GM12873 (cell line): ENCODE measurements around the gene FGF14.

Experiments used
- TF ChIP-seq, protein P1 (sequence below): IDR thresholded peaks from 2 replicates; pipeline ENCODE4 v1.5.1; 2012; ENCODE audit warnings: low read depth, mild to moderate bottlenecking, moderate library complexity, low read length, control low read depth; ENCODE audit not compliant: insufficient read depth; ENCODE audit errors: missing control alignments

FGF14 gene

DNA sequence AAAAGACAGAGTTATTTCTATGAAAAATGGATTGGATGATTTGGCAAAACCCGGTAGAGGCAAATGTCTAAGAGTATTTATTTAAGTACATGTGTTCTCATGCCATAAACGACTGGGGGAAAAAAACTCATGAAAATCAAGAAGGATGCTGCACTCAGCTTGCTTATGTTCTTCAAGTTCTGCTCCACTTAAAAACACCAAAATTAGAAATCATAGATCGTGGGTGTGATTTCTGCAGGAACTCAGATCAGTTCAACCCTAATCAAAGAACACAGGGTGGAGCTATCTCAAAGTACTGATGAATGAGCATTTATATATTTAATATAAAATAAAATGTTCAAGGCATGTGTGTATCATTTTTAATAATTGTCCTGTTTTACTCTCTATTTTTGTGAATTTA, 103.8 kb downstream of the FGF14 start:
- TF ChIP-seq, protein P1, sequence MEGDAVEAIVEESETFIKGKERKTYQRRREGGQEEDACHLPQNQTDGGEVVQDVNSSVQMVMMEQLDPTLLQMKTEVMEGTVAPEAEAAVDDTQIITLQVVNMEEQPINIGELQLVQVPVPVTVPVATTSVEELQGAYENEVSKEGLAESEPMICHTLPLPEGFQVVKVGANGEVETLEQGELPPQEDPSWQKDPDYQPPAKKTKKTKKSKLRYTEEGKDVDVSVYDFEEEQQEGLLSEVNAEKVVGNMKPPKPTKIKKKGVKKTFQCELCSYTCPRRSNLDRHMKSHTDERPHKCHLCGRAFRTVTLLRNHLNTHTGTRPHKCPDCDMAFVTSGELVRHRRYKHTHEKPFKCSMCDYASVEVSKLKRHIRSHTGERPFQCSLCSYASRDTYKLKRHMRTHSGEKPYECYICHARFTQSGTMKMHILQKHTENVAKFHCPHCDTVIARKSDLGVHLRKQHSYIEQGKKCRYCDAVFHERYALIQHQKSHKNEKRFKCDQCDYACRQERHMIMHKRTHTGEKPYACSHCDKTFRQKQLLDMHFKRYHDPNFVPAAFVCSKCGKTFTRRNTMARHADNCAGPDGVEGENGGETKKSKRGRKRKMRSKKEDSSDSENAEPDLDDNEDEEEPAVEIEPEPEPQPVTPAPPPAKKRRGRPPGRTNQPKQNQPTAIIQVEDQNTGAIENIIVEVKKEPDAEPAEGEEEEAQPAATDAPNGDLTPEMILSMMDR, result no peak

DNA sequence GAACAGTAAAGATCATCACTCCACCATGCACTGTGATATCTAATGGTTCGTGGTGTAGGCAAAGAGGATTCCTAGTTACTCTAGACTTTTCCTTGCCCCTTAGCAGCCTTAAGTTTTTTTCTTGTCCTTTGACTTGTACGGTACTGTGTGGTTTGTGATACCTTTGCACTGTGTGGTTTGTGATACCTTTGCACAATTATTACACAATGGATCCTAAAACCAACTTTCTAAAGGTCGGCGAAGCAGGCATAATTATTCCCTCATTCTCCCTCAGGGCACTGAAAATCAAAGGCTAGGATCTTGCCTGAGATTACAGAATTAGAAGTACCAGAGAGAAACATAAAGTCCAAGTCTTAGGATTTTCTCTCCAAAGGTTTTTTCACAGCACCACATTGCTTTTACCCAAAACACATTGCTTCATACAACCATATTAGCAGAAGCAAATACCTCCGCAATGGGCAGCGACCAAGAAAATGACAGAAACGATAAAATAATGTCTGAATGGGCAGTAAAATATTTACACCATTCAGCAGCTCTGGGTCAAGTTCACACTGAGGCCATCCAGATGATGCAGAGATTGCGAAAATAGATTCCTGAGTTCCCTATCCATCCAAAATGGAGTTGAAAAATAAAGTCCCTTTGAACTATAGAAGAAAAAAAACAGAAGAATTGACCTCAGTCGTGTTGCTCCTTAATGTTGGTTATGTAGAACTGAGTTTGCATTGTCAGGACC, 106.4 kb downstream of the FGF14 start:
- TF ChIP-seq, protein P1, result no peak

DNA sequence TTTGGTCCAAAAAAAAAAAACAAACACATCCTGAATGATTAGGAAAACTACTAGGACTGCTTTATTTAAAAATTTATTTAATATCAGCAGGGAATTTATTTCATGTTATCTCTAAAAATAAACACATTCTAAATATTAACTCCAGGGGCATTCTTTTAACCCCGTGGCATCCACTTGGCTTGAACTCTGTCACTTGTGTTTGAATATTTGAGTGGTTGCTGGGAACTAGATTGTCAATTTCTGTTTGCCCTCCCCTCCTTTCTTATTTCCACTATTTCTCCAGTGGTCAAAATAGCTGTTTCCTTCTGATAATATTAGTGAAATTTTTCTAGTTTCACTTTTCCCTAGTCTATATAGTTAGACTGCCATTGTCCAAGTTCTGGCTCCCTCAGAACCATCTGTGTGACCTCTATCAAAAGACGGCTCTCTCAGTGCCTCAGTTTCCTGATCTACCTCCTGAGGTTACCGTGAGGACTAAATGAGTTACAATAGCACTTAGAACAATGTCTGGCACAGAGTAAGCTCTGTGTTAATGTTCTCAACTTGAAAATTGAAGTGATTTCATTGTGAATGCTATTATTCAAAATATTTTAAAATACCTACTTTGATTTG, 107.3 kb downstream of the FGF14 start:
- TF ChIP-seq, protein P1, result no peak

DNA sequence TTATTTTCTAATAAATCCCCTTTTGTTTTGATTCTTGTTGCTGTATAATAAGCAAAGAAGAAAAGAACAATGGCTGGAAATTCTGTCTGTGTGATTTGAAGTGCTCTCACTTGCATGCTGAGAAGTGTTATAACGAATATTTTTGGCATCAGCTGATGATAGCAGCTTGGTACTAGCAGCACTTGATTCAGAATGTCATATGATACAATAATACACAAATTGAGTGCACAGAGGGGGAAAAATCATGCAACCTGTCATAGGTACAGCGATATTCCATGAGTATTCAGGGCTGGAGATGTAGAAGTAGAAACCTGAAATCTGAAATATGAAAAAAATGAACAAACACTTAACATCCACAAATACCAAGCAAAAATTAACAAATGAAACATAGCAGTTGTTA, 108.1 kb downstream of the FGF14 start:
- TF ChIP-seq, protein P1, result no peak

DNA sequence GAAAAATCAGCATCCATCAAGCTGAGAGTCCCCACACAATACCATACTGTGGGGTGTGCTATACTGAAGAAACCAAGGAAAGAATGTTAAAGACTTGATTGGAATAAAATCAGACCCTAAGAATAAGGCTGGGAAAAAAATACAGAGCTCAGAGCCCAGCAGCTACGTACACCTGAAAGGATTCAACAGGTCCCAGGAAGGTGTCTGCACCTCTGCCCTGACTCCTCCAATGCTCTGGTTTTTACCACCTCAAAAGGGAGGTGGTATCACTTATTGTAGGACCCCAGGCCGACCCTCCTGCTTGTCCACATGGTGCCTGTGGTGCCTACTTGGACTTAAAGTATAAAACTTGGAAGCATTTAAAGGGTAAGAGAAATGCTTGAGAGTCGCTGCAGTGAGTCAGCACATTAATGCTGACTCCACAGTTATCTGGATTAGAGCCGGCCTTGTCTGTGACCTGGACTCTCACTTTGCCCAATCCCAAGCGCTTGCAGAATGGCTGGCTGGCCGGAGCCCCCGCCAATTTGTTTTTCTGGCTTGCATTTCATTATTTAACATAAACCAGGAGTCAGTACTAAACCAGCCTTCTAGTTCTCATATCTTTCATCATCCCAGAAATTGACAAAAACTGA, 110.1 kb downstream of the FGF14 start:
- TF ChIP-seq, protein P1, result no peak

DNA sequence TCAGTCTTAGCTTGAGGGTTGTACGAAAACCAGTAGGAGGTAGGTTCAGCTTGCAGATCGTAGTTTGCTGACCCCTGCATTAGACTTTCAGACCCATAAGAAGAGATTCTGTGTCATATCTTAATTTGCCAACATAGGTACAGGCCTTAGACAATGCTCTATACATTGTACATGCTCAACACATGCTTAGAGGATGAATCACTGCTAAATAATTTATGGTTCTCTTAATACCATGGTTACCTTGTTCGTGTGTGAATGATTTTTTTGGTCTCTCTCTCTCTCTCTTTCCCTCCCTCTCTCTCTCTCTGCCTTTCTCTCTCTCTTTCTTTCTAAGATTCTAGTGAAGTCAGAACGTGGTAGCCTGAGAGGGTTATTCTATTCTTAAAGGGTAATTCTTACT, 112.2 kb downstream of the FGF14 start:
- TF ChIP-seq, protein P1, result no peak

DNA sequence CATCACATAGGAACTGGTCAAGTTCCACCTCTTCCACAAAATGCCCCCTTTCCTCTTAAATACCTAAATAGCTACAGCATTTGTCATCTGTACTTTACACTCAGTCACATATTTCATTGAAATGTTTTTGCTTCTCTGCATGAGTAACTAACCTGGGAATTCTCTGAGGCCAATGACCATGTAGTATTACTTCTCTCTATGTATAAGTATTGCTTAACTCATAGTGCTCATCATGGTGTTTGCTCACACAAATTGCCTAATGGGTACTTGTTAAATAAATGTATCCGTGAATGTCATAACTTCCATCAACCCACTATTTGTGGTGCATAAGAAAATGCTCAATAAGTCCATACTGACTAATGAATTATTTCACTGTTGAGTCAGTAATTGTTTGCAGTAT, 115.5 kb downstream of the FGF14 start:
- TF ChIP-seq, protein P1, result no peak
